HG02885 (cell line): ENCODE measurements around the gene SPOCK2.
"Not testable (repeated sequence)": the region's sequence is repeated elsewhere in the genome, so short reads cannot be mapped to it uniquely, and the experiment has no call there.

Experiments used
- ATAC-seq: cut with Tn5 transposase; IDR thresholded peaks from one replicate; pipeline ENCODE4 v1.9.1; 2021; ENCODE audit warnings: mild to moderate bottlenecking; ENCODE audit not compliant: unreplicated experiment, poor library complexity

The SPOCK2 gene

GRCh38 chr10:72108830-72109635, 20.7 kb upstream of the SPOCK2 start:
- ATAC-seq = no peak

GRCh38 chr10:72108004-72108370, 19.6 kb upstream of the SPOCK2 start:
- not testable (repeated sequence) for ATAC-seq

- no peak for ATAC-seq
Measured at GRCh38 chr10:72107325-72108003, 19.1 kb upstream of the SPOCK2 start.

GRCh38 chr10:72106896-72107295, 18.5 kb upstream of the SPOCK2 start:
- ATAC-seq = no peak

- ATAC-seq = no peak
Measured at GRCh38 chr10:72106154-72106849, 18.0 kb upstream of the SPOCK2 start.

- ATAC-seq = no peak
Measured at GRCh38 chr10:72105710-72106109, 17.4 kb upstream of the SPOCK2 start.

GRCh38 chr10:72105098-72105475, 16.7 kb upstream of the SPOCK2 start:
- ATAC-seq = no peak

GRCh38 chr10:72104472-72105097, 16.2 kb upstream of the SPOCK2 start:
- ATAC-seq = no peak

- ATAC-seq = no peak
Measured at GRCh38 chr10:72099600-72099921, 11.2 kb upstream of the SPOCK2 start.

GRCh38 chr10:72098836-72099599, 10.7 kb upstream of the SPOCK2 start:
- ATAC-seq = no peak

- no peak for ATAC-seq
Measured at GRCh38 chr10:72098301-72098835, 10.0 kb upstream of the SPOCK2 start.

GRCh38 chr10:72097448-72098300, 9.3 kb upstream of the SPOCK2 start:
- no peak for ATAC-seq

- ATAC-seq = no peak
Measured at GRCh38 chr10:72096115-72097000, 8.0 kb upstream of the SPOCK2 start.

GRCh38 chr10:72095195-72095594, 6.8 kb upstream of the SPOCK2 start:
- no peak for ATAC-seq

- no peak for ATAC-seq
Measured at GRCh38 chr10:72094574-72094973, 6.2 kb upstream of the SPOCK2 start.

- no peak for ATAC-seq
Measured at GRCh38 chr10:72093450-72093849, 5.1 kb upstream of the SPOCK2 start.

- no peak for ATAC-seq
Measured at GRCh38 chr10:72092987-72093386, 4.6 kb upstream of the SPOCK2 start.
